Thoracic aorta (tissue), 2 donors: ENCODE results near the gene NADK2. TPM values are rescaled to one million over a fixed set of nuclear protein-coding genes. Genes with fewer than 3 reads are reported as not detected.

Experiments
- ATAC-seq: fragments of 150-250 bp; one replicate; pipeline ENCODE4 v1.8.0; 2017; ENCODE audit warnings: low read depth; ENCODE audit not compliant: insufficient number of reproducible peaks, low FRiP score
- DNase-seq: peaks from one replicate; pipeline ENCODE4 v3.0.0-alpha.2; 2020; ENCODE audit warnings: low spot score
- H3K27ac ChIP-seq, 2 donors: fragments of 200-600 bp; sonication (generic); 1 replicate in 1 of 2; 2 replicates in 1 of 2; pipeline ENCODE4 v1.5.1; 2016; ENCODE audit warnings: mild to moderate bottlenecking in 2 of 2, moderate library complexity in 2 of 2
- H3K27me3 ChIP-seq: fragments of 200-600 bp; sonication (generic); replicated peaks from 2 replicates; pipeline ENCODE4 v1.6.0; 2016; ENCODE audit warnings: mild to moderate bottlenecking; ENCODE audit not compliant: insufficient read depth
- H3K36me3 ChIP-seq: fragments of 200-600 bp; sonication (generic); one replicate; pipeline ENCODE4 v1.5.1; 2016
- H3K4me1 ChIP-seq, 2 donors: fragments of 200-600 bp; sonication (generic); 1 replicate in 1 of 2; 2 replicates in 1 of 2; pipeline versions ENCODE4 v1.5.1 to v1.6.0; 2016; ENCODE audit warnings: low read depth in 2 of 2, mild to moderate bottlenecking in 1 of 2; ENCODE audit not compliant: control insufficient read depth in 1 of 2
- H3K4me3 ChIP-seq: fragments of 200-600 bp; sonication (generic); 2 replicates; pipeline ENCODE4 v1.5.1; 2016; ENCODE audit warnings: mild to moderate bottlenecking
- H3K9me3 ChIP-seq: fragments of 200-600 bp; sonication (generic); 2 replicates; pipeline ENCODE4 v1.5.1; 2016
- CTCF ChIP-seq: fragments of 200-600 bp; sonication (generic); IDR thresholded peaks from one replicate; pipeline ENCODE4 v1.5.1; 2019; ENCODE audit warnings: antibody characterized with exemption
- total RNA-seq, 2 donors: library from RNA; depleted of rRNA; stranded (reverse); fragments of >200 nt; gene quantifications; one replicate each; pipeline versions ENCODE4 v1.1.0 to v1.2.3, GENCODE V29; 2016

NADK2 gene
- total RNA-seq, 2 donors from 2014 or later = 16.2 to 31.5 TPM

- Histone ChIP-seq H3K27ac (no peak overlapping the region), H3K36me3 (no peaks in the 10 kb centered on the region), H3K9me3 (no peaks in the 10 kb centered on the region), H3K27me3 (no peaks in the 10 kb centered on the region), H3K4me1 (peaks cover 0 to 10% of the 10 kb centered on the region in 2 donors), H3K4me3 (no peak overlapping the region)
- ATAC-seq = no peak
- TF ChIP-seq CTCF = no peak
- no peak for DNase-seq
These were observed 95.3 kb downstream of the NADK2 start for GRCh38 chr5:36146390-36146789.

- no peak for ATAC-seq
- Histone ChIP-seq H3K4me1 (peaks cover 0 to 3% of the 10 kb centered on the region in 2 donors), H3K27ac (no peak overlapping the region), H3K36me3 (peaks cover under 1% of the 10 kb centered on the region), H3K9me3 (no peaks in the 10 kb centered on the region), H3K4me3 (no peak overlapping the region), H3K27me3 (no peaks in the 10 kb centered on the region)
- TF ChIP-seq CTCF = no peak
- DNase-seq = no peak
These were observed 96.4 kb downstream of the NADK2 start for GRCh38 chr5:36145311-36145710.

Other genes starting within 250 kb of the NADK2 start
- gene UGT3A2, start 175.0 kb downstream of the NADK2 start, total RNA-seq = not detected
- 10 to 100 TPM in 1 of 2 donors, 1 to 10 TPM in 1; 9.5 to 11.0 TPM for gene LMBRD2, start 90.0 kb downstream of the NADK2 start, total RNA-seq
- 1 to 10 TPM; 6.4 to 7.8 TPM for gene SKP2, start 89.8 kb downstream of the NADK2 start, total RNA-seq
- 10 to 100 TPM; 10.7 to 25.5 TPM for gene RANBP3L, start 60.0 kb upstream of the NADK2 start, total RNA-seq